DOHH2 (cell line): ENCODE data around the gene LTA.

ENCODE experiments used
- H3F3A ChIP-seq: fragments of 200-600 bp; sonication (generic), shearing (Covaris generic); 2 replicates; pipeline ENCODE4 v1.6.0; 2016; ENCODE audit warnings: antibody characterized with exemption, mild to moderate bottlenecking; ENCODE audit not compliant: control insufficient read depth, insufficient read depth
- H3K27ac ChIP-seq: fragments of 200-600 bp; sonication (generic); 2 replicates; pipeline ENCODE4 v1.5.1; 2014; ENCODE audit warnings: low read depth, mild to moderate bottlenecking, low read length, moderate library complexity
- H3K27me3 ChIP-seq: fragments of 200-600 bp; sonication (generic); 2 replicates; pipeline ENCODE4 v1.6.1; 2014; ENCODE audit warnings: mild to moderate bottlenecking, low read length, mixed read lengths; ENCODE audit not compliant: control insufficient read depth
- H3K36me3 ChIP-seq: fragments of 200-600 bp; sonication (generic); 2 replicates; pipeline ENCODE4 v1.6.1; 2014; ENCODE audit warnings: mild to moderate bottlenecking, low read length, moderate library complexity, mixed read lengths; ENCODE audit not compliant: control insufficient read depth
- H3K4me1 ChIP-seq: fragments of 200-600 bp; sonication (generic); 2 replicates; pipeline ENCODE4 v1.6.1; 2014; ENCODE audit warnings: mild to moderate bottlenecking, low read length, mixed read lengths; ENCODE audit not compliant: control insufficient read depth
- H3K4me2 ChIP-seq: fragments of 200-600 bp; sonication (generic); 2 replicates; pipeline ENCODE4 v1.6.0; 2014; ENCODE audit warnings: mild to moderate bottlenecking, low read length, moderate library complexity
- H3K4me3 ChIP-seq: fragments of 200-600 bp; sonication (generic); 2 replicates; pipeline ENCODE4 v1.5.1; 2014; ENCODE audit warnings: mild to moderate bottlenecking, low read length, mixed read lengths
- H3K79me2 ChIP-seq: fragments of 200-600 bp; sonication (generic); 2 replicates; pipeline ENCODE4 v1.6.1; 2014; ENCODE audit warnings: mild to moderate bottlenecking, low read length, mixed read lengths; ENCODE audit not compliant: control insufficient read depth
- H3K9me2 ChIP-seq: fragments of 200-600 bp; sonication (generic); replicated peaks from 2 replicates; pipeline ENCODE4 v1.6.1; 2014; ENCODE audit warnings: mild to moderate bottlenecking, low read length, mixed read lengths; ENCODE audit not compliant: control insufficient read depth
- H3K9me3 ChIP-seq: fragments of 200-600 bp; sonication (generic); 2 replicates; pipeline ENCODE4 v1.6.1; 2014; ENCODE audit warnings: antibody characterized with exemption, low read length, mixed read lengths; ENCODE audit not compliant: control insufficient read depth, insufficient read depth
- H4K20me1 ChIP-seq: fragments of 200-600 bp; sonication (generic); 2 replicates; pipeline ENCODE4 v1.6.0; 2014; ENCODE audit warnings: low read depth, mild to moderate bottlenecking, antibody characterized with exemption, low read length, moderate library complexity; ENCODE audit not compliant: control insufficient read depth, insufficient read depth
- CTCF ChIP-seq: fragments of 200-600 bp; sonication (generic); IDR thresholded peaks from one replicate; pipeline ENCODE4 v1.5.1; 2014; ENCODE audit warnings: antibody characterized with exemption, mild to moderate bottlenecking, low read depth, low read length; ENCODE audit not compliant: poor library complexity, severe bottlenecking
- EZH2phosphoT487 ChIP-seq: fragments of 200-600 bp; sonication (generic); IDR thresholded peaks from 2 replicates; pipeline ENCODE4 v1.6.1; 2017; ENCODE audit warnings: borderline replicate concordance, mild to moderate bottlenecking, antibody characterized with exemption, low read length, moderate library complexity, mixed read lengths

LTA gene

GRCh38 chr6:31546339-31546957 is 25.6 kb upstream of the LTA start, which contains the start of gene ATP6V1G2:
Gene ATP6V1G2 (minus strand): TSS chr6:31546608. CDS start chr6:31546559, 49 bp downstream.
- TF ChIP-seq CTCF (peak; percentile 99), EZH2phosphoT487 (no peak)
- Histone ChIP-seq H3K4me2 (peak within 1 kb of the TSS; percentile 95), H3K27ac (peak within 1 kb of the TSS; percentile 65), H3K9me3 (no peaks in the 10 kb centered on the region), H3K9me2 (no peaks in the 10 kb centered on the region), H3K4me3 (peak within 1 kb of the TSS; percentile 81), H3K27me3 (no peaks in the 10 kb centered on the region), H3K4me1 (peaks cover 65% of the 10 kb centered on the region), H3K79me2 (peaks cover 33% of the 10 kb centered on the region), H3K36me3 (peaks cover 31% of the 10 kb centered on the region), H3F3A (peaks cover 22% of the 10 kb centered on the region), H4K20me1 (no peaks in the 10 kb centered on the region)

DNA sequence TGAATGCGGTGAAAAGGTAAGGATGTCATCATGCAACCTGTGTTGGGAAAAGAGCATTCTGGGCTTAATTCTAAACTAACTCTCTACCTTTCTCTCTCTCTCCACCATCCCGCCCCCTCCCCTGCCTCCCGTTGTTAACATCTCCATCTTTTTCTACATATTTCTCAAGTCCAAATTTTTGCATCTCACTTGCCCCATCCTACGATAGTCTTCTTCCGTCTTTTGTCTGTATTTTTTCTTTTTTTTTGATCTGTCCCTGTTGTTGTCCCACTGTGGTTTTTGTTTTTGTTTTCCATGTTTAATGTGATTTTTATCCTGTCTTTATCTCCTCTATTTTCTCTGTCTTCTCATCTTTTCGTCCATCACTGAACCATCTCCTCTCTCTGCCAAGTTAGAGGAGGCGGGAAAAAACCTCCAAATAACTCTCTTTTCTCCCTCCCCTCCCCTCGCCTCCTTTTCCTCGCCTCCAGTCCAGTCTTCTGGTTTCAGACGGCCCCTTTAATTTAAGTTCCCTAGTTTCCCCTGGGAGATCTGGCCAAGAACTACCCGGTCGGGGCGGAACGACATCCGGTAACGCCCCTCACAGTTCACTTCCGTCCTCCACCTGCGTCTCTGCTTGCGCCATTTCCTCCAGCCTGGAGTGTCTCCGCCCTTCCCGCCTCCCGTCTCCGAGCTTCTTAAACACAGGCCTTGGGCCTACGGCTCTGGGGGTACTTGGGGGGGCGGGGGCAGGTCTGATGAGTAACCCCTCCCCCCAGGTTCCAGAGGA is 24.9 kb upstream of the LTA start, which contains the start of gene NFKBIL1:
Gene NFKBIL1 (plus strand): TSS at position 651 of the 769 bp plus-strand sequence. CDS start 87 bp downstream, at position 738.
- Histone ChIP-seq H4K20me1 (no peaks in the 10 kb centered on the region), H3K27me3 (no peaks in the 10 kb centered on the region), H3K9me2 (no peaks in the 10 kb centered on the region), H3K4me3 (peak within 1 kb of the TSS; percentile 81), H3K4me1 (peaks cover 66% of the 10 kb centered on the region), H3K36me3 (peaks cover 26% of the 10 kb centered on the region), H3K27ac (peak within 1 kb of the TSS; percentile 65), H3F3A (peaks cover 22% of the 10 kb centered on the region), H3K9me3 (no peaks in the 10 kb centered on the region), H3K4me2 (peak within 1 kb of the TSS; percentile 95), H3K79me2 (peaks cover 26% of the 10 kb centered on the region)
- TF ChIP-seq CTCF (peak; percentile 8), EZH2phosphoT487 (no peak)

GRCh38 chr6:31547727-31548543 is 24.2 kb upstream of the LTA start:
- Histone ChIP-seq H3K9me2 (no peaks in the 10 kb centered on the region), H3K9me3 (no peaks in the 10 kb centered on the region), H3K27ac (peak overlapping the region; percentile 65), H3K36me3 (peaks cover 18% of the 10 kb centered on the region), H3K27me3 (no peaks in the 10 kb centered on the region), H3K79me2 (peaks cover 18% of the 10 kb centered on the region), H3K4me3 (peak overlapping the region; percentile 81), H3F3A (peaks cover 22% of the 10 kb centered on the region), H3K4me2 (peak overlapping the region; percentile 95), H4K20me1 (no peaks in the 10 kb centered on the region), H3K4me1 (peaks cover 62% of the 10 kb centered on the region)
- TF ChIP-seq EZH2phosphoT487 (no peak), CTCF (no peak)
